A549 (cell line): ENCODE data around the gene DENND6A.

ENCODE experiments used
- CEBPB ChIP-seq, 2 experiments: fragments of >200 bp in 1 of 2; sonication (Bioruptor Twin) in 1 of 2; formaldehyde crosslinking in 1 of 2; IDR thresholded peaks; 2 replicates each; pipeline ENCODE4 v1.6.1; 2012 to 2016
- CHD2 ChIP-seq: fragments of 150-350 bp; IDR thresholded peaks from 2 replicates; pipeline ENCODE4 v1.6.1; 2014; ENCODE audit warnings: low read length; ENCODE audit not compliant: partially characterized antibody
- EP300 ChIP-seq, 2 experiments: fragments of >200 bp; sonication (Bioruptor Twin); formaldehyde crosslinking; IDR thresholded peaks; 2 replicates in 1 of 2; 3 replicates in 1 of 2; pipeline ENCODE4 v1.6.1; 2016 to 2017
- FOXS1 ChIP-seq: fragments of 250-450 bp; sonication (Bioruptor Pico); IDR thresholded peaks from 2 replicates; pipeline ENCODE4 v1.5.0; 2020; ENCODE audit warnings: mild to moderate bottlenecking, moderate library complexity
- HDAC2 ChIP-seq: fragments of 200-600 bp; sonication (generic); IDR thresholded peaks from 2 replicates; pipeline ENCODE4 v1.6.1; 2016
- POLR2A ChIP-seq: IDR thresholded peaks from 2 replicates; pipeline ENCODE4 v1.6.1; 2012; ENCODE audit warnings: mild to moderate bottlenecking, low read length
- RCOR1 ChIP-seq: fragments of 150-350 bp; IDR thresholded peaks from 2 replicates; pipeline ENCODE4 v1.6.1; 2014; ENCODE audit warnings: antibody characterized with exemption, low read length, low read depth
- ZNF302 ChIP-seq: fragments of 250-450 bp; sonication (Bioruptor Pico); IDR thresholded peaks from 2 replicates; pipeline ENCODE4 v1.9.0; 2021; ENCODE audit warnings: inconsistent platforms, mild to moderate bottlenecking, moderate library complexity
- TF ChIP-seq, protein P1 (sequence below): fragments of >200 bp; sonication (Bioruptor Twin); formaldehyde crosslinking; IDR thresholded peaks from 3 replicates; pipeline ENCODE4 v1.5.1; 2016
- TF ChIP-seq, protein P2 (sequence below): fragments of 250-450 bp; sonication (Bioruptor Pico); IDR thresholded peaks from 2 replicates; pipeline ENCODE4 v1.5.0; 2021; ENCODE audit warnings: mild to moderate bottlenecking, moderate library complexity, borderline replicate concordance
- TF ChIP-seq, protein P3 (sequence below): IDR thresholded peaks from 2 replicates; pipeline ENCODE4 v1.6.1; 2012
- TF ChIP-seq, protein P4 (sequence below): fragments of 200-600 bp; sonication (generic); IDR thresholded peaks from 2 replicates; pipeline ENCODE4 v1.6.1; 2016; ENCODE audit warnings: antibody characterized with exemption, mild to moderate bottlenecking, moderate library complexity

DNA sequence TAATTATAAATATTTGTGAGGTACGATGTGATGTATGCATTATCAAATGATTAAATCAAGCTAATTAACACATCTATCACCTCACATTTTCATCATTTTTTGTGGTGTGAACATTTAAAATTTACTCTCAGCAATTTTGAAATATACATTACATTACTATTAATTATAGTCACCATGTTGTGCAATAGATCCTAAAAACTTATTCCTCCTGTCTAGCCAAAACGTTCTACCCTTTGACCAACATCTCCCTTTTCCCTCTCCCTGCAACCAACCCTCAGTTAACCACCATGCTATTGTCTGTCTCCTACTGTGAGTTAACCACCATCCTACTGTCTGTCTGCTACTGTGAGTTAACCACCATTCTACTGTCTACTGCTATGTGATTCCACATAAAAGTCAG, 42.5 kb upstream of the DENND6A start:
- TF ChIP-seq, protein P1, sequence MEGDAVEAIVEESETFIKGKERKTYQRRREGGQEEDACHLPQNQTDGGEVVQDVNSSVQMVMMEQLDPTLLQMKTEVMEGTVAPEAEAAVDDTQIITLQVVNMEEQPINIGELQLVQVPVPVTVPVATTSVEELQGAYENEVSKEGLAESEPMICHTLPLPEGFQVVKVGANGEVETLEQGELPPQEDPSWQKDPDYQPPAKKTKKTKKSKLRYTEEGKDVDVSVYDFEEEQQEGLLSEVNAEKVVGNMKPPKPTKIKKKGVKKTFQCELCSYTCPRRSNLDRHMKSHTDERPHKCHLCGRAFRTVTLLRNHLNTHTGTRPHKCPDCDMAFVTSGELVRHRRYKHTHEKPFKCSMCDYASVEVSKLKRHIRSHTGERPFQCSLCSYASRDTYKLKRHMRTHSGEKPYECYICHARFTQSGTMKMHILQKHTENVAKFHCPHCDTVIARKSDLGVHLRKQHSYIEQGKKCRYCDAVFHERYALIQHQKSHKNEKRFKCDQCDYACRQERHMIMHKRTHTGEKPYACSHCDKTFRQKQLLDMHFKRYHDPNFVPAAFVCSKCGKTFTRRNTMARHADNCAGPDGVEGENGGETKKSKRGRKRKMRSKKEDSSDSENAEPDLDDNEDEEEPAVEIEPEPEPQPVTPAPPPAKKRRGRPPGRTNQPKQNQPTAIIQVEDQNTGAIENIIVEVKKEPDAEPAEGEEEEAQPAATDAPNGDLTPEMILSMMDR: no peak
- TF ChIP-seq CHD2 (no peak), POLR2A (no peak), EP300 (IDR thresholded peaks at IDR 0.05) (no peak), RCOR1 (no peak), FOXS1 (no peak), CEBPB (IDR thresholded peaks at IDR 0.05) (no peak), ZNF302 (CRISPR knock-in tag) (no peak), HDAC2 (no peak)
- TF ChIP-seq, protein P2, sequence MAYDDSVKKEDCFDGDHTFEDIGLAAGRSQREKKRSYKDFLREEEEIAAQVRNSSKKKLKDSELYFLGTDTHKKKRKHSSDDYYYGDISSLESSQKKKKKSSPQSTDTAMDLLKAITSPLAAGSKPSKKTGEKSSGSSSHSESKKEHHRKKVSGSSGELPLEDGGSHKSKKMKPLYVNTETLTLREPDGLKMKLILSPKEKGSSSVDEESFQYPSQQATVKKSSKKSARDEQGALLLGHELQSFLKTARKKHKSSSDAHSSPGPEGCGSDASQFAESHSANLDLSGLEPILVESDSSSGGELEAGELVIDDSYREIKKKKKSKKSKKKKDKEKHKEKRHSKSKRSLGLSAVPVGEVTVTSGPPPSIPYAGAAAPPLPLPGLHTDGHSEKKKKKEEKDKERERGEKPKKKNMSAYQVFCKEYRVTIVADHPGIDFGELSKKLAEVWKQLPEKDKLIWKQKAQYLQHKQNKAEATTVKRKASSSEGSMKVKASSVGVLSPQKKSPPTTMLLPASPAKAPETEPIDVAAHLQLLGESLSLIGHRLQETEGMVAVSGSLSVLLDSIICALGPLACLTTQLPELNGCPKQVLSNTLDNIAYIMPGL (CRISPR knock-in tag): no peak
- TF ChIP-seq, protein P3, sequence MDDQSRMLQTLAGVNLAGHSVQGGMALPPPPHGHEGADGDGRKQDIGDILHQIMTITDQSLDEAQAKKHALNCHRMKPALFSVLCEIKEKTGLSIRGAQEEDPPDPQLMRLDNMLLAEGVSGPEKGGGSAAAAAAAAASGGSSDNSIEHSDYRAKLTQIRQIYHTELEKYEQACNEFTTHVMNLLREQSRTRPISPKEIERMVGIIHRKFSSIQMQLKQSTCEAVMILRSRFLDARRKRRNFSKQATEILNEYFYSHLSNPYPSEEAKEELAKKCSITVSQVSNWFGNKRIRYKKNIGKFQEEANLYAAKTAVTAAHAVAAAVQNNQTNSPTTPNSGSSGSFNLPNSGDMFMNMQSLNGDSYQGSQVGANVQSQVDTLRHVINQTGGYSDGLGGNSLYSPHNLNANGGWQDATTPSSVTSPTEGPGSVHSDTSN: no peak
- TF ChIP-seq, protein P4, sequence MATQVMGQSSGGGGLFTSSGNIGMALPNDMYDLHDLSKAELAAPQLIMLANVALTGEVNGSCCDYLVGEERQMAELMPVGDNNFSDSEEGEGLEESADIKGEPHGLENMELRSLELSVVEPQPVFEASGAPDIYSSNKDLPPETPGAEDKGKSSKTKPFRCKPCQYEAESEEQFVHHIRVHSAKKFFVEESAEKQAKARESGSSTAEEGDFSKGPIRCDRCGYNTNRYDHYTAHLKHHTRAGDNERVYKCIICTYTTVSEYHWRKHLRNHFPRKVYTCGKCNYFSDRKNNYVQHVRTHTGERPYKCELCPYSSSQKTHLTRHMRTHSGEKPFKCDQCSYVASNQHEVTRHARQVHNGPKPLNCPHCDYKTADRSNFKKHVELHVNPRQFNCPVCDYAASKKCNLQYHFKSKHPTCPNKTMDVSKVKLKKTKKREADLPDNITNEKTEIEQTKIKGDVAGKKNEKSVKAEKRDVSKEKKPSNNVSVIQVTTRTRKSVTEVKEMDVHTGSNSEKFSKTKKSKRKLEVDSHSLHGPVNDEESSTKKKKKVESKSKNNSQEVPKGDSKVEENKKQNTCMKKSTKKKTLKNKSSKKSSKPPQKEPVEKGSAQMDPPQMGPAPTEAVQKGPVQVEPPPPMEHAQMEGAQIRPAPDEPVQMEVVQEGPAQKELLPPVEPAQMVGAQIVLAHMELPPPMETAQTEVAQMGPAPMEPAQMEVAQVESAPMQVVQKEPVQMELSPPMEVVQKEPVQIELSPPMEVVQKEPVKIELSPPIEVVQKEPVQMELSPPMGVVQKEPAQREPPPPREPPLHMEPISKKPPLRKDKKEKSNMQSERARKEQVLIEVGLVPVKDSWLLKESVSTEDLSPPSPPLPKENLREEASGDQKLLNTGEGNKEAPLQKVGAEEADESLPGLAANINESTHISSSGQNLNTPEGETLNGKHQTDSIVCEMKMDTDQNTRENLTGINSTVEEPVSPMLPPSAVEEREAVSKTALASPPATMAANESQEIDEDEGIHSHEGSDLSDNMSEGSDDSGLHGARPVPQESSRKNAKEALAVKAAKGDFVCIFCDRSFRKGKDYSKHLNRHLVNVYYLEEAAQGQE: no peak
